ENCODE results near the gene NUP214.
"Not testable (repeated sequence)": the region's sequence is repeated elsewhere in the genome, so short reads cannot be mapped to it uniquely, and the experiment has no call there.

The NUP214 gene

DNA sequence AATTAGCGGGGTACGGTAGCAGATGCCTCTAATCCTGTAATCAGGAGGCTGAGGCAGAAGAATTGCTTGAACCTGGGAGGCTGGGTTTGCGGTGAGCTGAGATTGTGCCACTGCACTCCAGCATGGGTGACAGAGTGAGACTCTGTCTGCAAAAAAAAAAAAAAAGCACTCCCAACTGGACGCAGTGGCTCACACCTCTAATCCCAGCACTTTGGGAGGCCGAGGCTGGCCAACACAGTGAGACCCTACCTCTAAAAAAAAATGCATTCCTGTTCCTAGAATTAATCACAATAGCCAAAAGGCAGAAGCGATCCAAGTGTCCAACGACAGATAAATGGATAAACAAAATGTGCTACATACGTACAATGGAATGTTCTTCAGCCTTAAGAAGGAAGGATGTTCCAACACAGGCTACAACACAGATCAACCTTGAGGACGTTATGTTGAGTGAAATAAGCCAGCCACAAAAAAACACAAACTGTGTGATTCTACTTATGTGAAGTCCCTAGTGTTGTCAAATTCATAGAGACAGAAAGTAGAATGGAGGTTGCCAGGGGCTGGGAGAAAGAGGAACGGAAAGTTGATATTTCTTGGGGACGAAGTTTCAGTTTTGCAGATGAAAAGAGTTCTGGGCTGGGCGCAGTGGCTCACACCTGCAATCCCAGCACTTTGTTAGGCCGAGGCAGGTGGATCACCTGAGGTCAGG lies 137.1 kb downstream of the NUP214 start:
- DNase-seq: no peak

DNA sequence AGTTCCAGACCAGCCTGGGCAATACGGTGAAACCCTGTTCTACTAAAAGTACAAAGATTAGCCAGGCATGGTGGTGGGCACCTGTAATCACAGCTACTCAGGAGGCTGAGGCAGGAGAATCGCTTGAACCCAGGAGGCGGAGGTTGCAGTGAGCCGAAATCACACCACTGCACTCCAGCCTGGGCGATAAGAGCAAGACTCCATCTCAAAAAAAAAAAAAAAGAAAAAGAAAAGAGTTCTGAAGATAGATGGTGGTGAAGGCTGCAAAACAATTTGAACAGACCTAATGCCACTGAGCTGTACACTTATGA lies 137.6 kb downstream of the NUP214 start:
- DNase-seq: not testable (repeated sequence)

- no peak for DNase-seq
These were observed 138.3 kb downstream of the NUP214 start for GRCh38 chr9:131263701-131264100.

DNA sequence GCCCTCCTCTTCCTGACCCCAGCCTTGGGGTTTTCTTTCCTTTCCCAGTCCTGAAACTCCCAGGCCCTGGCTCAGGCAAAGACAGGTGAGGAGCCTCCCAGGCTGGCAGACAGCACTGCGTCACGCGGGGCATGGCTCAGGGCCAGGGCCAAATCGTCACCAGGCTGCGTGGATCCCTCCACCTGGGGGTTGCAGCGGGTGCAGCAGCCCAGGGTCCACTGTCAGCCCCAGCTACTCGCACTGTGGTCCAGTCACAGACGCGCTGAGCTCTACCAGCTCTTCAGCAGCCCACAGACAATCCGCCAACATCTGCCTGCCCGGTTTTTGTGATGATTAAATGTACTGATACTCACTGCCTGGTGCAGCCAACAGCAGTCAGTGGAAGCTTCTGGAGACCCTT lies 138.8 kb downstream of the NUP214 start:
- DNase-seq: no peak

DNA sequence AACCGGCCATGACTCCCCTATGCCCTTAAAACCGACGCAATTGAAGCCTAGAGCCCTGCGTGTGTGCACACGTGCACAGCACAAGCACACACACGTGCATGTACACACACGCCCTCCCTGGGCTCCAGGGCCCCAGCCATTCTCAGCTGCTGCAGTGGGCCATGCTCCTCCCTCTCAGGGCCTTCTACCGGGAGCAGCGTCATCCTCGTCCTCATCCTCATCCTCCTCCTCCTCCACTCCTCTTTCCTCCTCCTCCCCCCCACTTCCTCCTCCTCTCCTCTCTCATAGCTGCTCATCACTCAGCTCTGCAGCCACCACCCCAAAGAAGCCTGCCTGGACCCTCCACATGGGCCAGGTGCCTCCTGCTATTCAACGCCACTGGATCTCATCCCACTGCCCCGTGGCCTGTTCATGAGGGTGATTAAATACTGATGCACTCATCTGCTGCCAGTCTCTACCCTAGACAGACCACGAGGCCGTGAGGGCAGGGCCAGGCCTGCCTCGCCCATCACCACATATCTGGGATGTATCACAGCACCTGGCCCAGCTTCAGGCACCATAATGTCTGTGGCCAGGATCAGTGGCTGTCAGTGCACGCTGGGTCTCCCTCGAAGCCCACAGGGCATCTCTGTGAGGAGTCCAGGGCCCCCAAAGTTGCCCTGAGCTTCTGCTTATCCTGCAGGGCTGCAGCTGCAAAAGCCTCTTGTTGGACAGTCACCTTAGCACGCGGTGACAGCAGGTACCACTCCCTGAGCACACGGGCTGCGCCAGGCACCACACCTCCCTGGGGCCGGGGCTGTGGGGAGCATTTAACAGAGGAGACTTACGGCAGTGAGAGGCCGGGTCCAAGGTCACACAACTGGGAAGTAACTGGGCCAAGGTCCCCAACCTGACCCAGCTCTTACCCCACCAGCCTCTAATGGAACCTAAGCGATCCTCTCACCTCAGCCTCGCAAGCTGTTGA lies 141.2 kb downstream of the NUP214 start:
- DNase-seq: no peak

- no peak for DNase-seq
These were observed 145.0 kb downstream of the NUP214 start for GRCh38 chr9:131270171-131271015.

DNA sequence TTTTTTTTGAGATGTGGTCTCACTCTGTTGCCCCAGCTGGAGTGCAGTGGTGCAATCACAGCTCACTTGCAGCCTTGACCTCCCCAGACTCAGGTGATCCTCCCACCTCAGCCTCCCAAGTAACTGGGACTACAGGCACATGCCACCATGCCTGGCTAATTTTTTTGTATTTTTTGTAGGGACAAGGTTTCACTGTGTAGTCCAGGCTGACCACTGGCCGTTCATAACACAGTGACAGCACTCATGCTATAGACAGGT lies 145.6 kb downstream of the NUP214 start:
- not testable (repeated sequence) for DNase-seq

DNA sequence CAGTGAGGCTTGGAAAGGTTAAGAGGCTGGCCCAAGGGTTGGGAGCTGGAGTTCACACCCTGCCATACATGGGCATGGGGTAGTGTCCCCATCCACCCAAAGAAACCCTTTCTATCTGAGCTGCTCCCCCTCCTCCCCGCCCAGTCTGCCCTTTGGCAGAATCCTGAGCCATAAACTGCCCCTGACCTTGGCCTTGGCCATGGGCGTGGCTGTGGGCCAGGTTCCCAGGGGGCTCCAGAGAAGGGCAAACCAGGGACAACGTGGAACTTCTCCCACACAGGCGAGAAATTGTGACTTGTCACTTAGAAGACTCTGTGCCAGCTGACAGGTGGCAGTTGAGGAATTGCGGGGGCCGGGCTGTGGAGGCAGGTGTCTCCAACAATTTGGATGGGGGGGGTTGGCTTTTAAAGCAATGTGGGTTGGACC lies 146.1 kb downstream of the NUP214 start:
- DNase-seq: no peak

- DNase-seq: no peak
These were observed 146.8 kb downstream of the NUP214 start for GRCh38 chr9:131272212-131272611.

- no peak for DNase-seq
These were observed 147.9 kb downstream of the NUP214 start for GRCh38 chr9:131273146-131273855.

DNA sequence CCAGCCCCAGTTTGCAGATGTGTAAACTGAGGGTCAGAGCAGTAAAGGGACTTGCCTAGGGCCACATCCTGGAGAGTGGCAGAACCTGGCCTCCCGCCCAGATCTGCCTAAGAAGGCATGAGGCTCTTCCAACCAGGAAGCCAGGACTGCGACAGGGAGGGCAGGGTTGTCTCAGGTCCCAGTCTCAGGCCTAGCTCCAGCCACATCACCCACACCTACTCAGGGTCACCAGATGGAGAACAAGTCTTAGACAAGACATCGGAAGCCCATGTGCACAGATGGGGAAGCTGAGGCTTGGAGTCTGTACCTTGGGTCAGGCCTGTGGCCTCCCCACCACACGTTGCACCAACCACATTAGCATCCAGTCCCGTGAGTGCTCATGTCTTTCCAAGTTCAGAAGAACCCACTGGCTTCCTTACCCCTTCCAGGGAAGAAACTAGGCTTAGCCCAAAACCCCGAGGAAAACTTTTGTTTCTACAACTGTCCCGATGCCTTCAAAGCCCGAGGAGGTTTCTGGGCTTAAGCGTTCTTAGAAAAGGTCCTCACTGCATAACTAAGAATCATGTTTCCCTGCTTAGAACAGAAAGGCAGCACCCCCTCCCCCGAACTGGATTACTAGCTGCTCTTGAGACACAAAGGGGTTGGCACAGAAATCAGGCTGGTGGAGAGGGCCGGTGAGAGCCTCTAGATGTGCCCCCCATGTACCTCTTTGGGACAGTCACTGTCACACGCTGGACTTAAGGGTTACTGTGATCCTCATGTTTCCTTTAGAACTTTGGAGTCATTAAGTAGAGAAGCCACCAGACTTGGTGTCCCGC lies 148.7 kb downstream of the NUP214 start:
- no peak for DNase-seq

DNA sequence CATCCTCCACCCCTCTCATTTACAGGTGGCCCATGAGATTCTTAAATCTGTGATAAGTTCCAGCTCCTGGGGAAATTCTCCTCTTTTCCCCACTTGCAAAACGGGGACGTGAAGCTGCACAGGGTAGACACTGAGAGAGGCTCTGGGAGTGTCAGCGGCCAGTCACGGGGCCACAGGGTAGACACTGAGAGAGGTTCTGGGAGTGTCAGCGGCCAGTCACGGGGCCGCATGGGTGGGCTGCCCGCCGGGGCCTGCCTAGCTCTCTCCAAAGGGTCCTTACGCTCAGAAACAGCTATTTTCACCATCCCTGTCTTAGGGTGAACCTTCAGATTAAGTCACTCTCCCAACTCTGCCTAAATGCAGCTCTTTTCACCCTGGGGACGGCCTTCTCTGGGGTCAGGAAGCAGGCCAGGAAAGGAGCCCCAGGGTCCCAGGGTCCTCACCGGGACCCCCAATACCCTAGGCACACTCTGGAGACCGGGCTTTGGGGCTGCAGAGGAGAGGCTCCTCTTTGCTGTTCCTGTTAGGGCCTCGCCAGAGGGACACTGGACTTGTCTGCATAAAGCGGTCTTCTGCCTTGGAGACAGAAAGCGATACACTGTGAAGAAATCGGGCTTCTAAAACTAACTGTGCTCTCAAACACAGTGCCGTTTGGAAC lies 149.4 kb downstream of the NUP214 start:
- DNase-seq: no peak

DNA sequence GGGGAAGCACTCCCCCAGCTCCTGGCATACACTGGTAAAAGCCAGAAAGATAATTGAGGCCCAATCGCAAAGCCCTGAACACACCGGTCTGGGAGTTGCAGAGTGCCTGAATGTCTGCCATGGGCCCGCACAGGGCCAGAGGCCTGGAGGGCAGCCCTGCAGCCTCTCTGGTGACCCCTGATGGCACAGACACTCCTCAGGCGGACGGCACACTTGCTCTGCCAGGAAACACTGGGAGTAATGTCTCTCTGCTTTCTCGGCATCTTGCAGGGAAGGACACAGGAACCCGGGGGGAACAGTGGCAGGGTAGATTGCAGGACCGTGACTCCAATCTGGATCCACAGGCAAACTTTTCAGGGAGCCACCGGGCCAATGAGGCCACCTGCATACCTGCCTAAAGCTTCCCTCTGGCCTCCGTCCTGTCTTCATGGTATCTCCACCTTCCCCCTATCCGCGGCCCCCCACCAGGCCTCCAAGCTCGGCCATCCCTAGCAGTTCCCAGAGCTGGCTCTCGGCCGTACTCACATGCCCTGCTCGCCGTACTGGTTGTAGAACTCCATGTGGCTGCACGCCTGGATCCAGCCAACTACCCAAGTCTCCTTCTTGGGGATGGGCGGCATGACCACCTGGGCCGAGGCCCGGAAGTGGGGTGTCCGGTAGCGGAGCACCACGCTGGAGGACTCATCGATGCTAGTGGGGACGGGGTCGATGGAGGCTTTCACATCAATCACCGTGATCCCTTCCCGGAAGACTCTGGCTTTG lies 150.1 kb downstream of the NUP214 start:
- DNase-seq: no peak

- DNase-seq: no peak
These were observed 150.9 kb downstream of the NUP214 start, which contains the start of gene FAM78A for GRCh38 chr9:131276094-131276888. Gene FAM78A, minus strand, starts transcription at chr9:131276510. Its CDS starts 331 bp downstream, at chr9:131276179.

DNA sequence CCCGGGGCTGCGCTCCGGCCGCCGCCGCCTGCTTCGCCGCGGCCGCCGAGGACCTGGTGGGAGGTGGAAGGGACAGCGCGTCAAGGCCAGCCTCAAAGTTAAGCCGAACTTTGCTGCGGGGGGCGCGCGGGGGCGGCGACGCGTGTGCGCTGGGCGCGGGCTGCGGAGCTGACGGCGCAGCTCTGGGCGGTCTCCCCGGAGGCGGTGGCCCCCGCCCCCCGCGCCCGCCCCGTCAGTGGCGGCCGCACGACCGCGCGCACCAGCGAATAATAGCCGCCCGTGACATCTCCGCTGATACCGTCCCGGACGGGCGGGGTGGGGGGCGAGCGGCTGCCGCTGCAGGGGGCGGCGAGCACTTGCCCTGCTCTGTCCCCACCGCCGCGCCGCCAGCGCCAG lies 151.5 kb downstream of the NUP214 start:
- DNase-seq: no peak

DNA sequence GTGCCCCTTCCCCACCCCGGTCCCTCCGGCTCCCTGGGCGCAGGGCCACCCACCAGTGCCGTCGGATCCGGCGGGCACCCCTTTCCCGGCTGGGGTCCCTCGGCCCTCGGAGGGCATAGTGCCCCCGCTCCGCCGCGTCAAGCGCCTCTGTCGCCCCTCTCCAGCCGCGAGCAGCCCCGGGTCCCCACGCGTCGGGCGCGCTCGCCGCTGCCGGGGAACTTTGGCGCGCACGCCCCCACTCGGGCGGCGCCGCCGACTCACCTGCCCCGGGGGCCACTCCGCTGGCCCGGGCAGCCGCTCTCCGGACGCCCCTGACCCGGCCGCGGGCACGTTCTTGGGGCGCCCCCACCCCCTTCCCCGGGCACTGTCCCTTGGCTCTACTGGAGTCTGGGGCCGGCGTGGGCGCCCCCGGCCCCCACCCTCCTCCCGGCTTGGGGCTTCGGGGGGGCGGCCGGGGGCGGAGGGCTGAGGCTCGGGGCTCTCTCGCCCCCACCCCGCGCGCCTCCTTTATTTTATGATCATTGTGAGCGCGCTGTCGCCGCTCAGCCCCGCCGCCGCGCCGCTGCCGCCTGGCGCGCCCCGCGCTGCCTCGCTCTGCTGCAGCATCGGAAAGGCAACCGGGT lies 152.0 kb downstream of the NUP214 start:
- no peak for DNase-seq

GRCh38 chr9:131277910-131278701 lies 152.7 kb downstream of the NUP214 start:
- peak; percentile 58 for DNase-seq

- DNase-seq: no peak
These were observed 153.3 kb downstream of the NUP214 start for GRCh38 chr9:131278702-131279111.
